ENCODE data around the gene SEC14L6. TPM values are rescaled to one million over a fixed set of nuclear protein-coding genes. Genes with fewer than 3 reads are reported as not detected.

The SEC14L6 gene
- total RNA-seq, 1 donor from 2014 or later, result 0.82 TPM

GRCh38 chr22:30503551-30503950 is 43.0 kb downstream of the SEC14L6 start:
- DNase-seq (ENCODE audit: low spot score in 2 of 2), result no peak
- FAIRE-seq, result no peak

- DNase-seq (ENCODE audit: low spot score in 2 of 2) (no peak), FAIRE-seq (no peak)
These were observed 43.6 kb downstream of the SEC14L6 start for GRCh38 chr22:30502911-30503310.

DNA sequence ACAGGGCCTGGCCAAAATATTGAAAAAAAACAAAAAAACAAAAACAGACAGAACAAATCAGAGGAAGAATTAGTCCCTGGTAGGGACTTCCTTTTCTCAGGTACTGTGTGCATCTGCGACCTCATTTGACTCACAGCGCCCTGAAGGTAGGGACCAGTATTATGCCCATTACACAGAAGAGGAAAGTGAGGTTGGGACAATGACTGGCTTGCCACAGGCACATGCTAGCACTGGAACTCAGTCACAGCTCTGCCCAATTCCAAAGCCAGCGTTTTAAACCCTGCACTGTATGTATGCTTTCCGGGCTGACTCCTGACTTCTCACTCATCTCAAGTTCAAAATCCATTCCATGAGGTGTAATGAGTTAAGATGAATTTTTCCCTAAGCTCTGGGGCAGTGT is 44.4 kb downstream of the SEC14L6 start:
- FAIRE-seq, result no peak

DNA sequence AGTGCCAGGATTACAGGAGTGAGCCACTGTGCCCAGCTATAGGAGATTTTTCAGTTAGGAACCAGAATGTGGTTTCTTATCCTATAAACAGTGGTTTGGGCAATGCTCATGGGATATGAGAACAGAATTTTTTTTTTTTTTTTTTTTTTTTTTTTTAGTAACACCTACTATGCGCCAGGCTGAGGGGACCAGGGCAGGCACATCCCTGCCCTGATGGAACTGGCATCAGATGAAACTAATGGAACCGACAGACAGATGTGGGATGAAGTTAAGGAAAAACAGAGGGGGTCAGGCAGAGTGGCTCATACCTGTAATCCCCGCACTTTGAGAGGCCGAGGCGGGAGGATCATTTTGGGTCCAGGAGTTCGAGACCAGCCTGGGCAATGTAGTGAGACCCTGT is 45.9 kb downstream of the SEC14L6 start:
- DNase-seq (ENCODE audit: low spot score in 2 of 2), result no peak
- no peak for FAIRE-seq

More for the DNA sequence above, 44.4 kb downstream of the SEC14L6 start:
- DNase-seq (ENCODE audit: low spot score in 2 of 2), result no peak

DNA sequence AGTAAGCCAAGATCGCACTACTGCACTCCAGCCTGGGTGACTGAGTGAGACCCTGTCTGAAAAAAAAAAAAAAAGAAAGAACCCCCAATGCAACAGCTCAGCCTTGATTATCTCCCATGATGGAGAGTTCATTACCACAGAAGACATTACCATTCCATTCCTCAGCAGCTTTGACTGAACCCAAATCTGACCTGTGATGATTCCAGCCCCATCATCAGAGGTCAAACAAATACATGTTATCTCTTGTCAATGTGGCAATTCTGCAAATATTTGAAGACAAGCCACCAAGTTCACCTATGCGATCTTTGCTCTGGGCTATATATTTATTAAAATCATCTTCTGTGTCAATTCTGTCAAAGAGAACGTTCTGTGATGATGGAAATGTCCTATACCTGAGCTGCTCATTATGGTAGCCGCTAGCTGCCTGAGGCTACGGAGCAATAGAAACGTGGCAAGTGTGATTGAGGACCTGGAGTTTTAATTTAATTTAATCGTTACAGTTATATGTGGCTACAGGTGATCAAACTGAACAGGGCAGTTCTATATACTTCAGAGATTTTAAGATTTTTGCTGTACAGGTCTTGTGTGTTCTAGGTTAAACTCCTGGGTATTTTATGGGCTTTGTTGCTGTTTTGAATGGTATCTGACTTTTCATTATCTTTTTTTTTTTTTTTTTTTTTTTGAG is 48.9 kb downstream of the SEC14L6 start:
- FAIRE-seq (no peak), DNase-seq (ENCODE audit: low spot score in 2 of 2) (no peak)

DNA sequence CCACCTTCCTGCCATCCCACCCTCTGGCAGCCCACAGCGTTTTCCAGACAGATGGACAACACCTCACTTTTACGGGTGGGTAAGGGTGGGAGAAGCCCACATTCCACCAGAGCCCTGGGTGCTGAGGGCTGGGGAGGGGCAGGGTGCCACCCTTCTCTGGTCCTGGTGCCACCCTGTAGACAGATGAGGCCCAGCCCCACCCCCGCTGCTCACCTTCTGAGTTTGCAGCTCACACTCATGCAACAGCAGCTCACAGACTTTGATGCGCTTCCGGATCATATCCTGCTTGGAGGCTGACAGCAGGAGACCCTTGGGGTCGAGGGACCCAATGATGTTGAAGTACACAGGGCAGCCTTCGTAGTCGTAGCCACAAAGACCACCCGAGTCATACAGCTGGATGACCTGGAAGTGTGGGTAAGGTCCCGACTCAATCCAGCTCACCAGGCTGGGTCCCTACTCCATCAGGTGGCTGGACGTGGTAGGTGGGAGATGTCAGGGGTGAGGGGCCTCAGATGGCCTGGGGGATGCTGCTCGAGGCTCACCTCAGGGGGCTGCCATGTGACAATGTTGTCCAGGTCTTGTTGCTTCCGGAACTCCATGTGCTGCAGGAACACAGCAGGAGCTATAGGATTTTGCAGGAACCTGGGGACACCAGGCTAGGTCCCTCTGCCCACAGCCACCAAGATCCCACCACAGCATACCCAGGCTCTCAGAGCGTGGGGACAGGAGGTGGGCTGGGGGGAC is 51.3 kb downstream of the SEC14L6 start:
- DNase-seq (ENCODE audit: low spot score in 2 of 2), result no peak
- FAIRE-seq, result no peak

DNA sequence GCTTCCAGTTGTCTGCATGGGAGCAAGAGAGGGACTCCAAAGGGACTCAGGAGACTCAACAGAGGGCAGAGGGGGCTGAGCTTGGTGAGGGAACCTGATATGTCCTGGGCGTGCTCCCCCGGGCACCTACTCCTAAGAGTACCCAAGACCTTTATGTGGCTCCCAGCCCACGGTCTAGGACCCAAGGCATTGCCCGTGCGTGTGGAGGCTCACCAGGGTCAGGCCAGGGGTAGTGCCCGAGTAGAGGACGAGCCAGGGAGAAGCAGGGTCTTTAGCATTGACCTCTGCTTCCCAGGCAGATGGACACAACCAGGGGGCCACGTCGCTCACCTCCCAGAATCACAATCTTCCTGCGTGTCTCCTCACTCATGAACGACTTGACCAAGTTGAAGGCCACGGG is 54.4 kb downstream of the SEC14L6 start:
- DNase-seq (ENCODE audit: low spot score in 2 of 2) (no peak), FAIRE-seq (no peak)

- FAIRE-seq, result no peak
These were observed 55.2 kb downstream of the SEC14L6 start for GRCh38 chr22:30491381-30491780.

GRCh38 chr22:30490399-30490798 is 56.1 kb downstream of the SEC14L6 start:
- FAIRE-seq (no peak), DNase-seq (ENCODE audit: low spot score in 2 of 2) (no peak)

More at GRCh38 chr22:30491381-30491780, 55.2 kb downstream of the SEC14L6 start:
- no peak for DNase-seq (ENCODE audit: low spot score in 2 of 2)

DNA sequence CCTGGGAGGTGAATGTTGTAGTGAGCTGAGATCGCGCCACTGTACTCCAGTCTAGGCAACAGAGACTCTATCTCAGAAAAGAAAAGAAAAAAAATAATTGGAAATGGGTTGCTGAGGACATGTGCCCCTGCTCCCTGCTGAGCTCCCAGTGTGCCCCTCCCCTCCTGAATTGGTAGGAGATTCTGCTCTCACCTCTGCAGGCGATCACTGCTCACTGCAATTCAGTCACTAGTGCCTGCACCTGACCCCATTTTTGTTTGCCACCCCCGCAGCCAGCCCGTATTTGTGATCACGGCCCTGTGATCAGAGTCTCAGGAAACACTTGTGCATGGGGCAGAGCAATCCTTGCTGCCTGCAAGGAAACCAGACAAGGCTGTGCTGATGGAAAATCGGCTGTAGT is 58.4 kb downstream of the SEC14L6 start:
- DNase-seq (ENCODE audit: low spot score in 2 of 2) (no peak), FAIRE-seq (no peak)

GRCh38 chr22:30486661-30487115 is 59.9 kb downstream of the SEC14L6 start:
- FAIRE-seq (no peak), DNase-seq (ENCODE audit: low spot score in 2 of 2) (no peak)

- DNase-seq (ENCODE audit: low spot score in 2 of 2) (no peak), FAIRE-seq (no peak)
These were observed 60.4 kb downstream of the SEC14L6 start for GRCh38 chr22:30486118-30486517.

DNA sequence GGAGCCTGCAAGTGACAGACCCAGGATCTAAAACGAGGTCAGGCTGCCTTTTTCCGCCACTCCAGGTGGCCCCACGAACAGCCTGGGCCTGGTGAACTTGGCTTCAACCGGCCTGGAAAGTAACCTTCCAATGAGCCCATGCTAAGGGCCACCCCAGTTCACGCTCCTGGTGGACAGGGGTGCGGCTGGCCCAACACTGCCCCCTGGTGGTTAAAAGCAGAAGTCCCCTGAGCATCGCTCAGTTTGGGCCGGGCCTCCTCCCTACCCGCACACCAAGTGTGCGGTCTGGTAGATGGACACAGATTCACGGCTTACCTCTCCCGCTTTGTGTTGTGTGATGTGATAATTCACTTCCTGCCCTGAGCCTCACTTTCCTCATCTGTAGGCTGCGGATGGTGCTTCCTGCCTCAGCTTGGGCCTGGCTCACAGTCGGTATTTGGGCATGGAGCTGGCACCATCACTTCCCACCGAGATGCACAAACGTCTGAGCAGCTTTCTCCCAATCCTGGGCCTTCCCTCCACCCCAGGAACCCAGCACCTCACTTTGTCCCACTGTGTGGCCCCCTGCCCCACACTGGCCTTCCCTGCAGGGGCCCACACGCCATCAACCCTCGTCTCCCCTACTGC is 61.1 kb downstream of the SEC14L6 start:
- no peak for FAIRE-seq

GRCh38 chr22:30483169-30483568 is 63.4 kb downstream of the SEC14L6 start:
- FAIRE-seq (no peak), DNase-seq (ENCODE audit: low spot score in 2 of 2) (no peak)

More for the DNA sequence above, 61.1 kb downstream of the SEC14L6 start:
- DNase-seq (ENCODE audit: low spot score in 2 of 2), result peak; percentile 68 to 90

DNA sequence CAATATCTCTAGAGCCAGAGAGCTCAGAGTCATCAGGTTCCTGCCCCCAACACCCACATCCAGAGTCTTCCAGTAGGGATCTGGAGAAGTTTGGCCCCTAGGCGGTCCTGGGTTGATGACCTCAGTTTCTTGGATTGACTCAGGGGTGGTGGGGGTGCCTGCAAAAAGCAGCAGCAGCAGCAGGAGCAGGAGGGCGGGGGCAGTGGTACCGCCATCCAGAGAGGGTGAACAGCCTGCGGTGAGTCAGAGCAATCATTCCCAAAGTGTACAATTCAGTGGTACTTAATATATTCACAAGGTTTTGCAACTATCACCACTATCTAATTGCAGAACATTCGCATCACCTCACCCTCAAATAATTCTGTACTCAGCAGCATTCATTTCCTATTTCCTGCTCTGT is 64.8 kb downstream of the SEC14L6 start:
- FAIRE-seq, result no peak

GRCh38 chr22:30479981-30480380 is 66.6 kb downstream of the SEC14L6 start:
- FAIRE-seq (no peak), DNase-seq (ENCODE audit: low spot score in 2 of 2) (no peak)

More for the DNA sequence above, 64.8 kb downstream of the SEC14L6 start:
- DNase-seq (ENCODE audit: low spot score in 2 of 2), result no peak

DNA sequence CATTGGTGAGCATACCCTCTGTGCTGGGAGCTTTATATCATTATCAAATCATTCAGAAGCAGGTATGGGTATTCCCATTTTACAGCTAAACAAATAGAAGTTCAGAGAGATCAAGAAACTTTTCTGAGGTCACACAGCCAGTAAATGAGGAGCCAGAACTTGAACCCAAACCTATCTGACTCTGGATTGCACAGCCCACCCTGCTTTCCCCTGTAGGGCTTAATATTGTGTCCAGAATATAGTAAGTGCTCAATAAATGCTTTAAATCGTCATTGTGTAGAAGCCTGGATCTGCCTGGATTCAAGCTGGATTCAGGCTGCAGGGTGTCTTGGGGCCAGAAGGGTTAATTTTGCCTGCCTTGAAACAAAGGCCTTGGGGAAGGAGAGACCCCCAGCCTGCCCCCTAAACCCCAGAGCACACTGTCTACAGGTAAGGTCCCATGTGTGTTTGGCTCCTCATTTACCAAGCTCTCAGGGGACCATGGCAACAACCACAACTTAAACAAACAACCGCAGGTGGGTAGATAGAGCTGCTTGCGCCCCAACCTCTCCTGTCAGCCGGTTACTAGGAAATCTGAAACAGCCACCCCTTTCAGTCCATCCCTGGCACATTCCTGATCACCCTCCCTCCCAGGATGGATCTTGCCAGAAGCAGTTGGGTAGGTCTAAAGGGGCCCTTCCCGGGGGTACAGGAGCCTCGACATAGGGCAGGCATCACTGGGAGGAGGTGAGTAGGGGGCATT is 71.7 kb downstream of the SEC14L6 start:
- FAIRE-seq, result no peak
- DNase-seq (ENCODE audit: low spot score in 2 of 2), result no peak

- no peak for FAIRE-seq
- no peak for DNase-seq (ENCODE audit: low spot score in 2 of 2)
These were observed 72.4 kb downstream of the SEC14L6 start for GRCh38 chr22:30474121-30474520.

- no peak for FAIRE-seq
- no peak for DNase-seq (ENCODE audit: low spot score in 2 of 2)
These were observed 73.4 kb downstream of the SEC14L6 start for GRCh38 chr22:30472994-30473720.

Data from frontal cortex (tissue), 4 donors.